NCI-H526 treated with DMSO at 0.1 percent for 48 hours (cell line): ENCODE data around the gene ASB2.

Experiments used
- DNase-seq: peaks from one replicate; lab custom pipeline; 2025; lab: John Stamatoyannopoulos, UW

The ASB2 gene

DNA sequence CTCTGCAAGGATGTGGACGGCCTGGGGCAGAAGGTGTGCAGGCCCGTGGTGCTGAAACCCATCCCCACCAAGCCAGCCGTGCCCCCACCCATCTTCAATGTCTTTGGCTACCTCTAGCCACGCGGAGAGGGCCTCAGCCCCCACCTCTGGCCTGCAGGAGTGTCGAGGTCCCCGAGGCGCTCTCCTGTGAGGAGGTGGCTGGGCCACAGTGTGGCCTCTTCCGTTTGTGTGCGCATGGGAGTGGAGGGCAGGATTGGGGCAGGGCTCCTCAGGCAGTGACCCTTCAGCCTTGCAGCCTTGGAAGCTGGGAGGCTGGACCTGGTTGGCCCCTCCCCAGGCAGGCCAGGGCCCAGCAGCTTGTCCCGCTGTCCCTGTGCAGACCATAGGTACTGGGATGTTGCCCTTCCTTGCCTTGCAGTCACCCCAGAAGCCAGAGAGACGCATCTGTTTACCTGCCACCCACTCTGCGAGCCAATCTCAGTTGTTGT, 47.3 kb downstream of the ASB2 start:
- no peak for DNase-seq

DNA sequence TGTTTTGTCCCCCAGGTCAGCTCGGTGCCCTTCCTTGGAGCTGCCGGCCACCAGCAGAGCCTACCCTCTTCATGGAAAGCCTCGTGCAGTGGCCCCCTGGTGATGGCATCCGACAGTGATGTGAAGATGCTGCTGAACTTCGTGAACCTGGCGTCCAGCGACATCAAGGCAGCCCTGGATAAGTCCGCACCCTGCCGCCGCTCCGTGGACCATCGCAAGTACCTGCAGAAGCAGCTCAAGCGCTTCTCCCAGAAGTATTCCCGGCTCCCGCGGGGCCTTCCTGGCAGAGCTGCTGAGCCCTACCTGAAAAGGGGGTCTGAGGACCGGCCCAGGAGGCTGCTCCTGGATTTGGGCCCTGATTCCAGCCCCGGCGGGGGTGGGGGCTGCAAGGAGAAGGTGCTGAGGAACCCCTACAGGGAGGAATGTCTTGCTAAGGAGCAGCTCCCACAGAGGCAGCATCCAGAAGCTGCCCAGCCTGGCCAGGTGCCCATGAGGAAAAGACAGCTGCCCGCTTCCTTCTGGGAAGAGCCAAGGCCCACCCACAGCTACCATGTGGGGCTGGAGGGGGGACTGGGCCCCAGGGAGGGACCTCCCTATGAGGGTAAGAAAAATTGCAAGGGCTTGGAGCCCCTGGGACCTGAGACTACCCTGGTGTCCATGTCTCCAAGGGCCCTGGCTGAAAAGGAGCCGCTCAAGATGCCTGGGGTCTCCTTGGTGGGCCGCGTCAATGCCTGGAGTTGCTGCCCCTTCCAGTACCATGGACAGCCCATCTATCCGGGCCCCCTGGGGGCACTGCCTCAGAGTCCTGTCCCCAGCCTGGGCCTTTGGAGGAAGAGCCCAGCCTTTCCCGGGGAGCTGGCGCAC, 48.0 kb downstream of the ASB2 start:
- DNase-seq = no peak

DNA sequence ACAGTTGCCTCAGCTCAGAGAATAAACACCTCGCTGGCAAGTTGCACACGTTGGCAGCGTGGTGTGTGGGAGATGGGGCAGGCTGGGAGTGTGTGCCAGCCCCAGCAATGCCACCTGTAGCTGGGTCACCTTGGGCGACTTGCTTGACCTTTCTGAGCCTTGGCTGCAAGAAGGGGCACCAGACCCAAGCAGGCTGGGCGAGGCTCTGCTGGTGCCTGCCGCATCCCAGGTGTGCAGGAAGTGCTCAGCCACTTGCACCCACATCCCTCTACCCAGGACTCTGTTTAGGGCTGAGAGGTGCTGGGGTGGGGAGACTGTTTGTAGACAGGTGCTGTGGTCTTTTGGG, 48.6 kb downstream of the ASB2 start:
- DNase-seq = no peak

DNA sequence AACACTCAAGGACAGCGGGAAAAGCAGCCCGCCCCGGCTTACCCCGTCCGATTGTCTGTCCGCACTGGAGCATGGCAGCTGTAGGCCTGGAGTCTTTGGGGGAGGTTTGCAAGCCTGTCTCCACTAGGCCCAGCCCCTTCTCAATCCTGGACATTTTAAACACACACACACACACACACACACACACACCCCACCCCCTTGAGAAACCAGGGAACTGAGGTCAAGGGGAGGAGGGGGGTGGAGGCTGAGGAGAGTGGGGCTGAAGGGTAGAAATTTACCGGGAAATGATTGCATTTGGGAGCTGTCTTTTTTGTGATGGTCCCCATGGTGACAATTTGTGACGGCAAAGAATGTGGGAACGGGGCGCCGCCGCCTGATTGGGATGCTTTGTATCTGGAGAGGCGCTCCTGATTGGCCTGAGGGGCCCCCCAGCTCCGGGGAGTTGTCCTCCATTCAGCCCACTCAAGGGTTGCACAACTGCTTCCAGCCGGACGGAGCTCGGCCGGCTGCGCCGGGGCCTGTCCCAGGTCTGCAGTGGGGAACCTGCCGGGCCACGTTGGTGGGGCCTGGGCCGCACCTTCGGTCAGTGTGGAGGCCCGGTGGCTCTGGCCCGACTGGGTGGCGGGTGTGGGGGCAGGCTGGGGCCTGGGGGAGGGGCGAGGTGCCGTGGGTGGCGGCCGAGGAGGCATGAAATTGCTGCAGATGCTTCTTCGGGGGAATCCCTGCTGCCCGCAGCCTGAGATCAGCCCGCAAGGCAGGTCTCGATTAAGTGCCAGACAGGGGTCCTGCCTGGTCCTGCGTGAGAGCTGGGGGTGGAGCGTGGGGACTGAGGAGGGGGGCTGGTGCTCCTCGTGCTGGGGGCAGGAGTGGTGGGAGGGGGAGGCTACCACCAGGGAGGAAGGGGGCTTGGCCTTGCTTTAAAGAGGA, 49.2 kb downstream of the ASB2 start, which contains the start of gene FAM181A:
Gene FAM181A, plus strand, starts transcription at position 472 of the 927 bp plus-strand sequence. CDS start 942 bp downstream, outside the sequence.
- DNase-seq = no peak

DNA sequence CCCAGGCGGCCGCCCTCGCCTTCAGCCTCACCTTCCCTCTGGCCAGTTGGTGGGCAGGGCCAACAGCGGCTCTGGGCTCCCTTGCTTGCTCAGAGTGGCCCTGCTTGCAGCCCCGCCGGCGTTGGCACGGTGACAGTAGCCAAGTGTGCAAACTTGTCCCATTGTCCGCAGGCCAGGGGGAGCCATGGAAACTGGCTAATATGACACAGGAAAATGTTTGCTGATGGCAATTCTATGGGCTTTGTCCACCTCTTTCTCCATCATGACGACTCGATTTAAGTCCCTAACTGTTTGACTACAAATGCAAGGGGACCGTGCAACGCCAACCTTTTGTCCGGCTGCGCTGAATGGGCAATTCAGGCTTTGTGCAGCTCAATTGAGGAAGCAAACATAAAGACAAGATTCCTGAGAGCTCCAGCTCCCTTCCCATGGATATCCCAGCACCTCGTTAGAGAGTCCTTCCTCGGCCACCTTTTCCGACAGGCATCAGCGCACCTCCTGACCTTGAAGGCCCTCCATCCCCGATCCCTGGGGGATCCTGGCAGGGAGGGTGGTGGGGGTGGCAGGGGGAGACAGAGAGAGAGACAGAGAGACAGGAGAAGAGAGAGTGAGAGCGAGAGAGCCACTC, 50.0 kb downstream of the ASB2 start:
- no peak for DNase-seq

DNA sequence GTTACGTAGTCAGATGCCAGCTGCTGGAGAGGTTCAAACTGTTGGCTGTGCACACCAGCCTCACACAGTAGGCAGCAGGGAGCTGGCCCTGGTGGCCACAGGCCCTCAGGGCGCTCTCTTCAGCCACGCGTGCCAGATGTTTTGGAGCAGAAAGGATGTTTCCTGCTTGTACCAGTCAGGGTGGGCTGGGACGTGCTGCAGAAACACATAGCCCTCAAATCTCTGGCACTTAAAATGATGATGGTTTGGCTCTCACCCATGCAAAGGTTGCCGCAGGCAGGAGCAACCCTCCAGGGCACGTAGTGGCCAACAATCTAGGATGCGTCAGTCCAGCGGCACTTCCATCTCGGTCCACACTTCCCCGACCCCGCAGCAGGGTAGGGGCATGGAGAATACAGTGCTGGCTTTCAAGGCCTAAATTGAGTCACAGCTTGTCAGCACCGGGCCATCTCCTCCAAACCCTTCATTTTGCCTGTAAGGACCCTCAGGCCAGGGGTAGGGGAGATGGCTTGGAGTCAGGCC, 50.9 kb downstream of the ASB2 start:
- DNase-seq = no peak

DNA sequence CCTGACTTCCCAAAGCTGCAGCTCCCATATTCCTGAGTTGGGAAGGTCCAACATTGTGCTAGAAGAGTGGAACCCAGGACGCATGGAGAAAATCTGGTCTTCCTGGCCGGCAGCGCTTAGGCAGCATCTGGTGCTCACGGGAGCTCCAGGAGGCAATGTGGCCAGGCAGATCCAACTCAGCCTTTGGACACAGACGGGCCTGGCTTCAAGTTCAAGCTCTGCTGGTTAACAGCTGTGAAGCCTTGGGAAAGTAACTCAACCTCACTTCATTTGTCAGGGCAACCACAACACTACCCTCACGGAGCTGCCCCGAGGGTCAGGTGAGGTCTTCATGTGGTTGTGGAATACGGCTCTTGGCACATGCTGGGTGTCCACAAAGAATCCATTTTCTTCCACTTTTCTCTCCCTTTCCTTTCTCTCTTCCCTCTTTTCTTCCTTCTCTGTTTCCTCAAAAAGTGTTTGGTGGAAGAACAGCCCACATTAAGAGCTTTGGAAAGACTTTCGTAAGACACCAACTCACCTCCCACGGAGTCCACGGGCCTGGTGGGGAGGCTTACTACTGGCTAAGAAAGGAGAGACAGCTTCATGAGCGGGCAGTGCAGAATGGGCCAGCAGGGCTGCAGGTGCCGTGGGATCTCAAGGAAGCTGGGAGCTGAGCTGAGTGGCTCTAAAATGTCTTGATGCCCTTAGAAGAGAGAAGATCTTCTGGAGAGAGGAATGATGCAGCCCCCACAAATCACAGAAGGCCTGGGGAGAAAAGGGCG, 51.6 kb downstream of the ASB2 start:
- no peak for DNase-seq

DNA sequence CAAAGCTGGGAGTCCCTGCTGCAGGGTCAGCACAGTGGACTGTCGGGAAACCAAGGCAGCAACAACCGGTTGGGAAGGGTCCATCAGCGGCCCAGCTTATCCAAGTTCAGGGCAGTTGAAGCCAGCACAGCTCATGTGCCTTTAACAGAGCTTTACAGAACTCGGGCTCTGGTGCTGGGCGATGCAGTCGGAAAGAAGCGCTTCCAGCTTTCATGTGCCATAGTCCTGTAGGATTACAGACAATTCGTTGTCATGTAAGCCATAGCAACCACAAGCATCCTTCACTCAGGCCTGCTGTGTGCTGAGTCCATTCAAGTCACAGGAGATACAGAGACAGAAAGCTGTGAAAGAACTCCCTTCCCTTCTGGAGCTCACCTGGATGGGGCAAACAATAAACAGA, 52.7 kb downstream of the ASB2 start:
- DNase-seq = no peak

DNA sequence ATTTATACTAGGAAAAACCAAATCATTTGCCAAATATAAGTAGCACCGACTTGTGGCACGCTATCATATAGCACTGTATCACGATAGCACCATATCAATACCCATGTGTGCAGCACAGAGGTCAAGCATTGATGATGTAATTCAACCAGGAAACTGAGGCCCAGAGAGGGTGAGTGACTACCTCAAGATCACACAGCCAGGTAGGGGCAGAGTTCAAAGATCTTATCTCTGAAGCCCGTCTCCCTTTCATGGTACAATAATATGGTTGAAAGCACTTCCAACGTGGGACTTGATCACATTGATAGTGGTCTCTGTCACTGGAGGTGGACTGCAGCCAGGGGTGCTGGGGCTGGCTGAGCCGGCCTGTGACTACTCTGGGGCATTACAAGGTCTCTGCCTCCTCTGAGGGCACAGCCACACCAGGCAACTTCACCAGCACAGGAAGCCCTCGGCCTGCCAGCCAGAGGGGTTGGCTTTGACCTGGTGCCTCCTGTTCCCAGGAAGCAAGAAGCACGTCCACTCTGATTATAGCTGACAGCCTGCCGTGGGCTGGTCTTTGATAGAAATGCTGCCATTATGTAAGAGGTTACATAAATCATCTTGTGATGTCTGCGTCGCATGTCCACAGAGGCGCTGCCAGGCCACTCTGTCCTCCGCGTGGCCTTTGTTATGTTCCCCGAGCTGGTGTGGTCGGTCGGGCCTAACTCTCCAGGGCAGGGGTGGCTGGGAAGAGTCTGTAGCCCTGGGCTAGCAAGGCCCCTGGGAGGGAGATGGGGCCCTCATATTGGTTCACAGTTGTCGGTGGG, 55.2 kb downstream of the ASB2 start:
- no peak for DNase-seq

DNA sequence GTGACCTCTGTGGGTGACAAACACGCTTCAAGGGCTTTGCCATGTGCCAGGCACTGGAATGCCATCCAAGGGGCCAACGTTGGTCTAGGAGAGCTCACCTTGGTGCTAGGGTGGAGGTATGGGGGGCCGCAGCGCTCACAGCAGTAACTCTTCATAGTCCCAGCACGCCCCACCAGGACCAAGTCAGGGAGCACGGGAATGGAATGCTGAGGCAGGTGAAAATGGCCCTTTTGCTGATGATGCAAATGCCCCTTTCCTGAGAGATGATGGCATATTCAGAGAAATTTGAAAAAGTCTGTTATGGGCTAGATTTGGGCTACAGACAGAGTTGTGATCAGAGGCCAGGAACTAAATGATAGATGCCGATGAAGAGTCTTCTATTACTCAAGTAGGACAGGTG, 59.2 kb downstream of the ASB2 start:
- DNase-seq = no peak

DNA sequence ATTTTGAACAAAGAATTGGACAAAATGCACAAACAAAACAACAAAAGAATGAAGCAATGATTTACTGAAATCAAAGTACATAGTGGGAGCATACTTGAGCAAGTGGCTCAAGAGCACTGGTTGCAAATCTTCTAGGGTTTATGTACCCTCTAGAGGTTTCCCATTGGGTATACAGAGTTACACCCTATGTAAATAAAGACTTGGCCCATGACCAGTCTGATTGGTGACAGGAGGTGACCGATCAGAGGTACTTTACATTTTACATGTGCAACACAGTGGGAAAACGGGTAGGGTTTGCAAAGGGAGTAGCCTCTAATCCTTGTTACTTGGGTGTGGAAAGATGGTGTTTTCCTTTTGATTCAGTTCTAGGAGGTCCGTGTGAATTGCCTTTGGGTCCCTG, 59.9 kb downstream of the ASB2 start:
- DNase-seq = no peak

DNA sequence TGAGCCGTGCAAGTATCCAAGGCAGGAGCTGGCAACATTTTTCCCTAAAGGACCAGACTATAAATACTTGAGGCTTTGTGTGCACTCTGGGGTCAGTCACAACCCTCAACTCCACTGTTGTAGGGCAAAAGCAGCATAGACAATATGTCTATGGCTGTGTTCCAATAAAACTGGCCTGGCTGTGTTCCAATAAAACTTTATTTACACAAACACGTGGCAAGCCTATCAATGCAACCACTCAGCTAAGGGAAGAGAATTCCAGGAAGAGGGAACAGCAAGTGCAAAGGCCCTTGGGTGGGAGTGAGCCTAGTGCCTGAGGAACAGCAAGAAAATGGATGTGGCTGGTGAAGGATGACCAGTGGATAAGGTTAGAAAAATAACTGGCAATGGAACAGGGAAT, 60.6 kb downstream of the ASB2 start:
- DNase-seq = no peak

DNA sequence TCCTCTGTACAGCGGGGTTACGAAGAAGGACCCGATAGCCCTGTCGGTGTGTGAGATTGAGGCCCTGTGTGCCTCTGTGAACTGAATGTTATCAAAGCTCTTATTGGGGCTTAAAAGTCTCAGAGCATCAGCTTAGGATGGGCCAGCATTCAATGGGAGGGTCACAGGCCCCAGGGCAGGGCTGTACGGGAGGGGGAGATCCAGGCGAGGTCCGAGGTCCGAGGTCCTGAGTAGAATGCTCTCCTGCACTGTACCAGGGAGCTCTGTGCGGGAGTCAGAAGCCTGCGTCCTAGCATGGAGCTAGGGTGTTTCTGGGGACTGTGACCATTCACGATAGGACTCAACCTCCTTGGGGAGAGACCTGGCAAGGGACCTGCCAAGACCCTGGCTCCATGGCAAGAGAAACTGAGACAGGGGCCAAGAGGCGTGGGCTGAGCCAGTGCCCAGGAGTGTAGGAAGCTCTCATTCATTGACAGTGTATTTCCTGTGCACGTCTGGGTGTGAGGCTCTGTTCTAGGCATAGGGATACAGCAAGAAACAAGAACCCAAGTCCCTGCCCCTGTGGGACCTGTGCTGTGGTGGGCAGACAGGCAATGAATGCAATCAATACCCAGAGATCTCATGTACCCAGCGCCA, 61.2 kb downstream of the ASB2 start:
- no peak for DNase-seq

DNA sequence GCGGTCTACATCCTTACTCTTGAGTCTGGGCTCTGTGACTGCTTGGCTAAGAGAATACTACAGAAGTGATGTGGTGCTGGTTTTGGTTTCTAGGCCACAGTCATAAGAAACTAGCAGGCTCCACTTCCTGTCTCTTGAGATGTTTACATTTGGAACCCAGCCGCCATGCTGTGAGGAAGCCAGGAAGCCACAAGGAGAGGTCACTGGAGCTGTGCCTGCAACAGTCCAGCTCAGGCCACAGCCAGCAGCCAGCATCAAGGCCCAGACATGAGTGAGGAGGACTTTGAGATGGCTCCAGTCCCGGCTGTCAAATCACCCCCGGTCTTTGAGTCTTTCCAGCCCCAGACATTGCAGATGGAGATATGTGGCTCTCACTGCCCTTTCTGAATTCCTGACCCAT, 62.1 kb downstream of the ASB2 start:
- no peak for DNase-seq

DNA sequence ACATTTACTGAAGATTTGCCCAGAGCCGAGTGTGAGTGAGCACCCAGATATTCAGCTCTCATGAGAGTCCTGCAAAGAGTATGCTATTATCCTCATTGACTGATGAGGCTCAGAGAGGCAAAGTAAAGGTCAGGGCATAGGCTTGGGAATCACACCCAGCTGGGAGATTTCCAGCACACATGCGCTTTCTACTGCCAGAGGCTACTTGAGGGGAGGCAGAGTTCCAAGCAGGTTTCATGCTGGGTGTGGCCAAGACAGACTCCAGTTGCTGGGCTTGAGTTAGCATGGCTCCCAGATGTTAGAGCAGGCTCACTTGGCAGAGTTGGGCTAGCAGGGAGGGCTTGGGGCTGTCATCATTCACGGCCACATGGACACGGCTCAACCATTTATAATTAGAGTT, 63.6 kb downstream of the ASB2 start:
- DNase-seq = no peak

DNA sequence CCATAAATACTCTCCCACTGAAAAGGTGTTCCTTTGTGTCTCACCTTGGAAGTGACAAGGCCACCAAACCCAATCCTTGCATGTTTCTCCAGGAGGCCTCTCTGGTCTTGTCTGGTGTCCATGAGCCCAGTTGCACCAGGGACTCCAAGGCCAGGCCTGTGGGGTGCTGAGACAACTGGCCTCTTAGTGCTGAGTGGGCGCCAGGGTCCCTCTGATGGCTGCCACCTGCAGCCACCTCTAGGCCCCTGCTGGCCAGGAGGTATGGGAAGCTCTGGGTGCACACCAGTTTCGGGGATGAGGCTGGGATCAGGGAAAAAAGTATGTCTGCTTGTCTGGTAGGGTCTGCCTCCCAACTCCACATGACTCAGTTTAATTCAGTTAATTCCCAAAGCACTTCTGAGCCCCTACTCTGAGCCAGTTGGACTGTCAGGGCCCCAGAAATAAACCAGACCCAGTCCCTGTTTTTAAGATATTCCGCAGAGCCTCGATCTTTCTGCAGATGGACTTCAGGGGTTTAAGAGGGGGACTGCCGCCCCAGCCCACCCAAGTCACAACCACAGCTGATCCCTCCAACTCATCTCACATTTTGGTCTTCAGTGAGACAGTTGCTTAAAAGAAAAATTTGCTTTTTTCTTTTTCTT, 64.3 kb downstream of the ASB2 start:
- no peak for DNase-seq

DNA sequence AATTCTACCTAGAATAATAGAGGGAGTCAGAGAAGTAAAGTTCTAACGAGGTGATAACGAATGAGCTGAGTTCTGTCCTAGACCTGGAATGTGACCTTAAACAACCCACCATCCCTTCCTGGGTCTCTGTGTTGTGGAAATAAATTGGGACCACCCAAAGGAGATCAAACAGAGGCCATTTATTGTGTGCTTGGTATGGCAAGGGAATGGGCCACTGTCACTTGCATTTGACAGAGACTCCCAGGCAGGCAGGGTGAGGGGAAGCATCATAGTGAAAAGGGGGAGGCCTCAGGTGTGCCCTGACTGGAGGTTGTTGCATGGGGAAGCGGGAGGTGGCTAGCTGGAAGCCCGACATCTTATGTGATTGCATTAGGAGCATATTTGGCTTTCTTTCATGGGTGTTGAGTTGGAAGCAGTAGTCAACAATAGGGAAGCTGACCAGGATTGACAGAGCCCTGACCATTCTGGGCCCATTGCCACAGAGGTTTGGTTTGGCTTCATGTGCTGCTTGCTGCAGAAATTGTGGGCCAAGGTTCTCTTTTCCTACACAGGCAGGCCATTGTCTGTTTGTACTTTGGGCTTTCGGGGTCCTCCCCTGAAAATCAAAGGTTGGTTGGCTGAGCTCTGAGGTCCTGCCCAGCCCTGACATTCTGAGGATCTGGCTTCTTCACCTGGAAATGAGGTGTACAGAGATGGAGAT, 66.8 kb downstream of the ASB2 start:
- DNase-seq = no peak

DNA sequence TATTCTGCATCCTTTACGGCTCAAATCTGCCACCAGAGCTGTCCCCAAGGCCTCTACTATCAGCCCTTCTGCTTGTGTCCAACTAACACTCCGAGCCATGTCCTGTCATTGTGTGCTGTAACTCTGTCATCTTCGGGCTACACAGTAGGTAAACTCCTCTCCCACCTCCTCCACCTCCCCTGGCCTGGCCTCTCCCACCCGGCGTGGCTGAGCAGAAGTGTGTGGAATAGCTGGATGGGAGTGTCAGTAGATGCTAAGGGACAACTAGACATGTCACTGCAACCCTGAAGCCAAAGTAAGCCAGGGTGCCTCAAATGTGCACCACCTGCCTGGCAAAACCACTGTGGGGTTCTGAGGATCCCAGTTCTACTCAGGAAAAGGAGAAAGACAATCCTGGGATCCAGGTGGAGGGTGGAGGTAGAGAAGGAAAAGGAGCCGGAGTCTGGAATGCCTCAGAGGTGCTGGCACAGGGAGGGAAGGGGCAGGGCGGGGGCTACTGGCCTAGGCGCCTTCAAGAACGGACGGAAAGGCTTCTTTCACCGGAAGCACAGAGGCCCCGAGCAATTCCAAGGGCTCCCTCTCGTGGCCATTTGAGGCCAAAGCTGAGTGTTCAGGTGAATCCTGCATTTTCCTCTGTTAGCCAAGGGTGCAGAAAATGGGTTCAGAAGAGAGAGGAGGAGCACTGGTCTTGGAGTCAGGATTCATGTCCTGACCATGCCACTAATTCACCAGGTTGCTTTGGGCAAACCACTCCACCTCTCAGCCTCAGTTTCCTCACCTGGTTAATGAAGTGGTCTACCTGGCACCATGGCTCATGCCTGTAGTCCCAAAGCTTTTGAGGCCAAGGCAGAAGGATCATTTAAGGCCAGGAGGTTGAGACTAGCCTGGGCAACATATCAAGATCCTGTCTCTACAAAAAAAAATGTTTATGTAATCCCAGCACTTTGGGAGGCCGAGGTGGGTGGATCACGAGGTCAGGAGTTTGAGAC, 69.7 kb downstream of the ASB2 start:
- peak; percentile 24 for DNase-seq
